Measurements from ENCODE around the gene FAM170B.

- TF ChIP-seq EP300 (IDR thresholded peaks at IDR 0.05) (no peak), POLR2A (IDR thresholded peaks at IDR 0.05) (no peak), CTCF (IDR thresholded peaks at IDR 0.05) (no peak), POLR2AphosphoS5 (IDR thresholded peaks at IDR 0.05) (no peak)
Observed at GRCh38 chr10:49172061-49172776, 38.4 kb upstream of the FAM170B start.
